HG02642 (cell line): ENCODE results near the gene FLNB.

ENCODE experiments used
- ATAC-seq: cut with Tn5 transposase; IDR thresholded peaks from one replicate; pipeline ENCODE4 v1.9.1; 2021; ENCODE audit warnings: mild to moderate bottlenecking; ENCODE audit not compliant: unreplicated experiment, poor library complexity

FLNB gene

DNA sequence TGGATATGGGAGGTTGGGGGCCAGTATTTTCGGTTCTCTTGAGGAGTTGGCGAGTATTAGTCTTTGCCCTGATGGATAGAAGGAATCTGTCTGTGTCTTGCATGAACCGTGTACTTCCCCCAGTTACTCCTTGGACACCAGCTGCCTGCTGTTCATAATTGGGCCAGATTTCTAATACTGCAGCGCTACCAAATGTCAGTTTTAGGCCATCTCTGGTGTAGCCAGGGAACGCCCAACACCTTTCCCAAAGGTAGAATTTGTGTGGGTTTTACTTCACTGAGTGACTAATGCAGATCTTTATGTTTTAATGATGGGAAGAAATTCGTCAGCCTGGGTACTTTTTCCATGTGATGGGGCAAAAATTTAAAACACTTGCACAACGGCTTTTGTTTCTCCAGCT lies 18.4 kb downstream of the FLNB start:
- ATAC-seq = no peak

DNA sequence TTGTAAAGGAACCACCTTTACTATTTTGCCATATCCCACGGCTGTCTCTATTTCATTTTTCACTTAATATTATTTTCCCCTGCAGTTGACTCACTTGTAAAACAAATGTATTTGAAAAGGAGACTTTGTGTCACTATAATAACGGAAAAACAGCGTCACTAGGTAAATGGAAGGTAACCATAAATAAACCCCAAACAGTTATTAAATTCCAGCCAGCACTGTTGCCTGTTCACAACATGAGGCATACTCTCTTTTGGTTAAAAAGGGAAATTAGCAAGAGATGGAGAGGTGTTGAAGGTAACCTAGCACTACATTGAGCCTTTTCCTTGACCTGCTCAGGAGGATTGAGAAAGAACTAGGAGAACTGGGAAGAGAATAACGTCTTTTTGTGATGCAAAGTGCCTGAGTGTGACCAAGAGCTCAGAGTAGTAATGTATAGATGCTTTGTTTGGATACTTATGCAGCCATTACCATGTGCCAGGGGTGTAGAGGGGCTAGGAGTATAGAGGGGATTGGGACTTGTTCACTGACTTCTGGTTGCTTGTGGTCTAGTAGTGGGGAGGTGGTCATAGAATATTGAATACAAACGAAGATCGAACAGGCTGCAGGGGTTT lies 19.6 kb downstream of the FLNB start:
- ATAC-seq = no peak

DNA sequence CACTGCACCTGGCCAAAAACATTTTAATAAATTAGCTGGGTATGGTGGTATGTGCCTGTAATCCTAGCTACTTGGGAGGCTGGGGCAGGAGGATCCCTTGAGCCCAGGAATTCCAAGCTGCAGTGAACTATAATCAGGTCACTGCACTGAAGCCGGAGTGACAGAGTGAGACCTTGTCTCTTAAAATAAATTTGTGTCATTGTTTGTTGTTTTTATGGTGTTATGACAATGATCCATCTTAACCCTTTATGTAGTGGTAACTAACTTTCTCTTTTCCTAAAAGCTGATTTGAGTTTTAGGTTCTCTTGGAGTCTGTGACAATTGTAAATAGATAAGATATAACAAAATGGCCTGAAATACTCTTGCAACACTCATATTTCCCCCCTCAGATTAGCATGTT lies 20.7 kb downstream of the FLNB start:
- no peak for ATAC-seq

- no peak for ATAC-seq
Measured at GRCh38 chr3:58029842-58030584, 21.8 kb downstream of the FLNB start.

DNA sequence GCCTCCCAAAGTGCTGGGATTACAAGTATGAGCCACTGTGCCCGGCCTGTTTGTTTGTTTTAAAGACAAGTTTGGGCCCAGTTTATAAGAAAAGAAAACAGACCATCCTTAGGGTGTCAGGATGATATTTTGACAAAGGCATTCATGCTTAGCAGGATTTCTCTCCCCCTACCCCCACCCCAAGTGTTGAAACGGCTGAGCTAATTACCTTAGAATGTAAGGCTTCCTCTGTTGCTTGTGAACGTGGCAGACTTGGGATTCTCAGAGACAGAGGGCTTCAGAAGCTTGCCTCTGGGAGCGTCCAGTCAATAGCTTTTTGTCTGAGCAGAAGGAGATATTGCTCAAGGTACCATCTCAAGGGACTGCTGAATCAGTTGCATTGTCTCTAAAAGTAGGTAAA lies 24.0 kb downstream of the FLNB start:
- ATAC-seq = no peak

- peak; percentile 98 for ATAC-seq
Measured at GRCh38 chr3:58034738-58035523, 26.7 kb downstream of the FLNB start.

- ATAC-seq = no peak
Measured at GRCh38 chr3:58035524-58036255, 27.5 kb downstream of the FLNB start.

- ATAC-seq = no peak
Measured at GRCh38 chr3:58036293-58037032, 28.2 kb downstream of the FLNB start.

- ATAC-seq = no peak
Measured at GRCh38 chr3:58037141-58037910, 29.1 kb downstream of the FLNB start.

- ATAC-seq = no peak
Measured at GRCh38 chr3:58038675-58039292, 30.6 kb downstream of the FLNB start.

DNA sequence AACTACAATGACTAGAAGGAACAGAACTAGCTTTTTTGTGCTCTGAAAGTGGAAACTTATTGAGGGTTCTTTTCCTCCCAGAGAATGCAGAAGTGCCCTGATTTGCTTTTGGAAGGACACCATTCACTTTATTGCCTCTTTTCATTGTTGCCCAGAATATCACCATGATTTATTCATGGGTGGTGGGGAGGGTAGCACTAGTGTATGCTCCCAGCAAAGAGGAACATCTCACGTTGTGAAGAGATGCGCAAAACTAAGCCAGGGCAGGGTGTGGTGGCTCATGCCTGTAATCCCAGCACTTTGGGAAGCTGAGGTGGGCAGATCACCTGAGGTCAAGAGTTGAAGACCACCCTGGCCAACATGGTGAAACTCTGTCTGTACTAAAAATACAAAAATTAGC lies 31.4 kb downstream of the FLNB start:
- no peak for ATAC-seq

GRCh38 chr3:58041182-58041825 lies 33.1 kb downstream of the FLNB start:
- no peak for ATAC-seq

DNA sequence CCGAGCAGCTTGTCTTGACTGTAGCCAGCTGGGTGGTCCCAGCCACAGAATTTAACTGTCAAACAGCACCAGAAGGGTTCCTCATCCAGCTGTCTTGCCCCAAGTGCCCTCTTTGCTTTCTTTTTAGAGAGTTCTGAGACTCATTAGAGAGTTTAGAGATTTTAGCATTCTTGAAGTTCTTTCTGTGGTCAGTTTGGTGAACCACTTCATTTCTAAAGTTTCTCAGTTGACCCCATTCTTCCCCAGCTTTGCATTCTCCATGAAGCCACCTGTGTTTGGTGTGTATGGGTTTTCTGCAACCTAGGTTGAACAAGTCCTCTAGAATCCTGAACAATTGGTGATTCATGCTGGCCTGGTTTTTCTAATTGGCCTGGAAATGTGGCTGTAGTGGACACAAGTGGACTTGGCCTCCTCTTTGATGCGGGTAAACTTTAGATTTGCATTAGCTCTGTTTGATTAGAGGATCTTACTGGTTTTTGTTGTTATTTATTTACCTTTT lies 33.7 kb downstream of the FLNB start:
- peak; percentile 93 for ATAC-seq

- ATAC-seq = no peak
Measured at GRCh38 chr3:58042947-58043707, 34.9 kb downstream of the FLNB start.

DNA sequence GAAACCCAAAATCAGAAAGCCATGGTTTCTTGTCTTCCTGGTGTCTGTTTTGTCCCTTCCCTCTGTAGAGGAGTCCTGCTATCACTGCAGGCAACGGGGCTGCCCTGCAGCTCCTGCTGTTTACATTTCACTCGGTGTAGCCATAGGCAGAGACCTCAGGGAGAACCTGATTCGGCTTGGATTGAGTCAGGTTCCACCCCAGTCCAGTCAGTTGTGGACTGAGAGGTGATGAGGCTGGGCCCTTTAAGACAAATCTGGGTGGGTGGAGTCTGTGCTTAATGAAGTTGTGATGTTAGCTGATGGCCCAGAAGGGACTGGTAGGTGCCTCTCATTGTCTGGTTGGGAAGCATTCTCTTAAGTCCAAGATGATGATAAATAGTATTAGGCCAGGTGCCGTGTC lies 35.7 kb downstream of the FLNB start:
- no peak for ATAC-seq

GRCh38 chr3:58044691-58045483 lies 36.7 kb downstream of the FLNB start:
- no peak for ATAC-seq

DNA sequence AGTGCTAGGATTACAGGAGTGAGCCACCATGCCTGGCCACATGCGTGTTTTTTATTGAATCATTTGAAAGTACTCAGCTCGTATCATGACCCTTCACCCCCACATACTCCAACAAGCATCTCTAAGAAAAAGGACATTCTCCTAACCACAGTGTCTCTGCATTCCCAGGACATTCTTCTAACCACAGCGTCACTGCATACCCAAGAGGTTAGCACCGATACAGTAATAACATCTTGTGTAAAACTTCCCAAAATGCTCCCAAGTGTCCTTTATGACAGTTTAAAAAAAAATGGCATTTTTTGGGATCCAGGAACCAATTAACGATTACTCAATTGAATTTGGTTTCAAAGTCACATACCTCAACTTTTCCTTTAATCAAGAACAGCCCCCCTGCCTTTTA lies 39.6 kb downstream of the FLNB start:
- ATAC-seq = no peak
